HepG2 (cell line): Measurements from ENCODE around the gene OLR1. TPM values are rescaled to one million over a fixed set of nuclear protein-coding genes. Genes with fewer than 3 reads are reported as not detected.

Source experiments
- ATAC-seq: fragments of 200-7000 bp; cut with Tn5 transposase; 3 replicates; pipeline ENCODE4 v1.9.1; 2020; ENCODE audit warnings: mild to moderate bottlenecking, moderate library complexity
- BruUV-seq: library from RNA; stranded (reverse); fragments of 400-500 nt; replicated peaks from 2 replicates; lab custom pipeline; 2021; lab: Mats Ljungman, UMichigan
- CTCF ChIA-PET: fragments of 300-600 bp; formaldehyde crosslinking; extraction: SDS; loops from one replicate; lab custom pipeline; 2021; ENCODE audit warnings: low total read pairs, inconsistent platforms, low intra/inter-chr PET ratio; lab: Yijun Ruan, JAX
- POLR2A ChIA-PET: fragments of 350-600 bp; sonication (Branson Sonifier 250); formaldehyde crosslinking; loops from one replicate; lab custom pipeline; 2020; ENCODE audit warnings: antibody characterized with exemption, inconsistent platforms; lab: Yijun Ruan, JAX
- DNase-seq: peaks from one replicate; pipeline ENCODE4 v3.0.0-alpha.2; 2015; ENCODE audit warnings: low spot score
- FAIRE-seq: peaks from 3 replicates; lab custom pipeline; 2011; peaks lifted over from hg19 to GRCh38; lab: Jason Lieb, UNC
- H2AFZ ChIP-seq: one replicate; pipeline ENCODE4 v1.6.1; 2011; ENCODE audit warnings: low read length, inconsistent platforms
- H3K27ac ChIP-seq: fragments of 300-600 bp; 3 replicates; pipeline ENCODE4 v1.8.0; 2011; ENCODE audit warnings: mixed run types, mild to moderate bottlenecking, mixed read lengths, low read length, inconsistent platforms; ENCODE audit not compliant: insufficient read depth; ENCODE audit errors: extremely low read length
- H3K27me3 ChIP-seq, 2 experiments: fragments of 200-600 bp in 1 of 2; 2 replicates in 1 of 2; 3 replicates in 1 of 2; pipeline versions ENCODE4 v1.6.0 to v1.8.0; 2011; ENCODE audit warnings: low read length in 2 of 2, mild to moderate bottlenecking in 2 of 2, moderate library complexity in 2 of 2, inconsistent platforms in 1 of 2; ENCODE audit not compliant: insufficient read depth in 2 of 2, control insufficient read depth in 1 of 2
- H3K36me3 ChIP-seq, 2 experiments: fragments of 200-600 bp in 1 of 2; replicated peaks in 1 of 2; 2 replicates in 1 of 2; 3 replicates in 1 of 2; pipeline versions ENCODE4 v1.5.1 to v1.8.0; 2011; ENCODE audit warnings: low read length in 2 of 2, inconsistent platforms in 1 of 2; ENCODE audit not compliant: insufficient read depth in 2 of 2, control insufficient read depth in 1 of 2
- H3K4me1 ChIP-seq: 2 replicates; pipeline ENCODE4 v1.5.1; 2012; ENCODE audit warnings: low read length, inconsistent platforms; ENCODE audit not compliant: insufficient read depth
- H3K4me2 ChIP-seq: 2 replicates; pipeline ENCODE4 v1.6.0; 2011; ENCODE audit warnings: low read depth, low read length, inconsistent platforms
- H3K4me3 ChIP-seq, 3 experiments: fragments of 200-600 bp in 1 of 3; sonication (generic), shearing (Covaris generic) in 1 of 3; replicated peaks in 1 of 3; 2 replicates each; pipeline ENCODE4 v1.5.1; 2011 to 2016; ENCODE audit warnings: low read length in 3 of 3, inconsistent platforms in 2 of 3, low read depth in 2 of 3, mild to moderate bottlenecking in 2 of 3, control low read depth in 1 of 3, mixed read lengths in 1 of 3; ENCODE audit not compliant: insufficient read depth in 1 of 3
- H3K79me2 ChIP-seq: one replicate; pipeline ENCODE4 v1.6.1; 2011; ENCODE audit warnings: low read length, inconsistent platforms; ENCODE audit not compliant: insufficient read depth
- H3K9ac ChIP-seq: 2 replicates; pipeline ENCODE4 v1.6.0; 2011; ENCODE audit warnings: mild to moderate bottlenecking, low read depth, low read length, inconsistent platforms; ENCODE audit not compliant: insufficient read depth
- H3K9me3 ChIP-seq: 2 replicates; pipeline ENCODE4 v1.5.1; 2012; ENCODE audit warnings: mild to moderate bottlenecking, low read length
- H4K20me1 ChIP-seq: 2 replicates; pipeline ENCODE4 v1.6.0; 2011; ENCODE audit warnings: inconsistent platforms, mild to moderate bottlenecking, low read length, moderate library complexity; ENCODE audit not compliant: insufficient read depth
- FOXP1 ChIP-seq, 2 experiments: fragments of 450-650 bp in 1 of 2; IDR thresholded peaks; 2 replicates each; pipeline ENCODE4 v1.6.1; 2017 to 2018; ENCODE audit warnings: antibody characterized with exemption in 1 of 2
- KDM4B ChIP-seq: sonication (generic); formaldehyde crosslinking; IDR thresholded peaks from 2 replicates; pipeline ENCODE4 v1.4.0; 2020; ENCODE audit warnings: missing genetic modification reagents
- KMT2B ChIP-seq: IDR thresholded peaks from 2 replicates; pipeline ENCODE4 v1.6.1; 2016; ENCODE audit warnings: missing genetic modification reagents, missing compliant biosample characterization
- MED1 ChIP-seq: sonication (generic); formaldehyde crosslinking; IDR thresholded peaks from 2 replicates; pipeline ENCODE4 v1.4.0; 2020; ENCODE audit warnings: missing genetic modification reagents
- NBN ChIP-seq: fragments of 450-650 bp; conservative IDR thresholded peaks from 2 replicates; pipeline ENCODE4 v1.6.1; 2017
- SCMH1 ChIP-seq: sonication (generic); formaldehyde crosslinking; IDR thresholded peaks from 2 replicates; pipeline ENCODE4 v1.9.0; 2021; ENCODE audit warnings: missing genetic modification reagents, mild to moderate bottlenecking, borderline replicate concordance
- SYNCRIP ChIP-seq: fragments of 200-400 bp; formaldehyde crosslinking; IDR thresholded peaks from 2 replicates; pipeline ENCODE4 v1.6.1; 2018; ENCODE audit warnings: mild to moderate bottlenecking, low read depth, low read length; ENCODE audit not compliant: insufficient read depth
- TSC22D2 ChIP-seq: sonication (generic); formaldehyde crosslinking; IDR thresholded peaks from 2 replicates; pipeline ENCODE4 v1.5.1; 2020; ENCODE audit warnings: missing genetic modification reagents, mild to moderate bottlenecking, borderline replicate concordance
- U2AF2 ChIP-seq: fragments of 200-400 bp; formaldehyde crosslinking; IDR thresholded peaks from 2 replicates; pipeline ENCODE4 v1.6.1; 2017; ENCODE audit warnings: low read depth, mild to moderate bottlenecking, low read length
- ZNF235 ChIP-seq: sonication (generic); formaldehyde crosslinking; IDR thresholded peaks from 2 replicates; pipeline ENCODE4 v1.8.1; 2023; ENCODE audit warnings: mild to moderate bottlenecking, missing genetic modification reagents, borderline replicate concordance
- ZNF572 ChIP-seq: sonication (generic); formaldehyde crosslinking; IDR thresholded peaks from 2 replicates; pipeline ENCODE4 v1.5.1; 2020; ENCODE audit warnings: mild to moderate bottlenecking, missing genetic modification reagents
- WGBS: methylation state at CpG from one replicate; pipeline ENCODE4 v1.1.6; 2017; ENCODE audit warnings: low lambda C conversion rate; 5-methylcytosine and 5-hydroxymethylcytosine counted together
- in situ Hi-C: cut with HindIII; loops from 2 replicates; pipeline ENCODE4 v1.10.0; 2017; ENCODE audit warnings: low pct_unique_long_range_greater_than_20kb; ENCODE audit not compliant: extremely low pct_ligation_motif_present
- intact Hi-C: fragments of 100-400 bp; cut with micrococcal nuclease; formaldehyde crosslinking; loops from one replicate; pipeline ENCODE4 v1.10.0; 2022; ENCODE audit not compliant: unreplicated experiment
- polyA plus RNA-seq, 8 experiments: library from polyadenylated mRNA; depleted of rRNA in 3 of 8; stranded (reverse) in 7 of 8; unstranded in 1 of 8; fragments of >200 nt; fragmentation: Illumina TruSeq in 4 of 8; extraction: Trizol in 4 of 8; gene quantifications; 2 replicates each; pipeline versions ENCODE4 v1.2.1 to v1.2.3, GENCODE V29; 2011 to 2016; ENCODE audit warnings: low read depth in 4 of 8, missing spikeins in 1 of 8, mixed read lengths in 1 of 8; ENCODE audit not compliant: insufficient read depth in 1 of 8
- total RNA-seq, 5 experiments: library from RNA; depleted of rRNA; stranded (reverse); fragments of >200 nt; fragmentation: Illumina TruSeq; extraction: Trizol; gene quantifications; 2 replicates each; pipeline ENCODE4 v1.2.3, GENCODE V29; 2016; ENCODE audit warnings: low read depth in 1 of 5
- TF ChIP-seq, protein P1 (sequence below): sonication (generic); formaldehyde crosslinking; IDR thresholded peaks from 2 replicates; pipeline ENCODE4 v1.8.0; 2022; ENCODE audit warnings: mild to moderate bottlenecking, missing genetic modification reagents; ENCODE audit not compliant: insufficient replicate concordance
- TF ChIP-seq, protein P2 (sequence below): IDR thresholded peaks from 2 replicates; pipeline ENCODE4 v1.6.1; 2016
- TF ChIP-seq, protein P3 (sequence below): sonication (generic); formaldehyde crosslinking; IDR thresholded peaks from 2 replicates; pipeline ENCODE4 v1.5.1; 2020; ENCODE audit warnings: mild to moderate bottlenecking, missing genetic modification reagents, borderline replicate concordance

Gene OLR1
- total and polyA plus RNA-seq, 2 of the 13 experiments (the other 11 are each of a cell fraction or from before 2014, with no cell fraction given) = not detected

DNA sequence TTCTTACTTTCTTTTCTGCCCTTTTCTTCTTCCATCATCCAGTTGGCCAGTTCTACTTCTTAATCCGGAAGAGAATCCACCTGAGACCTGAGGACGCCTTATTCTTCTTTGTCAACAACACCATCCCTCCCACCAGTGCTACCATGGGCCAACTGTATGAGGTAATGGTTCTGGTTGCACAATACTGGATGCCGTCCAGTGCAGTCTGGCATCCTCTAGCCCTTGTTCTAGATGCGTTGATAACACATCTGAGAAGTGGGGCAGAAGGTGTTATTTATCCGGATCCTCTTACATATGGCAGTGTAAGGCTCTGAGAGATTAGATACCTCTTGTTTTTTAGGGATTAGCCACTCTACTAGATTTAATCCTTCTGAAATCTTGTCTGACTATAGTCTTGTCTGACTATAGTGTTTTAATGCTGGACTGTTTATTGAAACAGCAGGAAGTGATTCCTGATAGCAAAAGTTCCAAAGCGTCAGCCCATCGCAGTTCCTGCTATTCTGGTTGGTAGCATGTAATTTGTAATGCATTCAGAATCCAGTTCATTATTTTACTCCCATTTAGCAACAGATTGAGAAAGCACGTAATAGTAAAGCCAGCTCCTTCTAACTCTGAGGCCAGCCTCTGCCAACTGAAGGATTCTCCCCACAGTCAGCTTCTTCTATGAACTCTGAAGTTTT, 48.6 kb upstream of the OLR1 start (continued):
- no peak for TF ChIP-seq U2AF2

DNA sequence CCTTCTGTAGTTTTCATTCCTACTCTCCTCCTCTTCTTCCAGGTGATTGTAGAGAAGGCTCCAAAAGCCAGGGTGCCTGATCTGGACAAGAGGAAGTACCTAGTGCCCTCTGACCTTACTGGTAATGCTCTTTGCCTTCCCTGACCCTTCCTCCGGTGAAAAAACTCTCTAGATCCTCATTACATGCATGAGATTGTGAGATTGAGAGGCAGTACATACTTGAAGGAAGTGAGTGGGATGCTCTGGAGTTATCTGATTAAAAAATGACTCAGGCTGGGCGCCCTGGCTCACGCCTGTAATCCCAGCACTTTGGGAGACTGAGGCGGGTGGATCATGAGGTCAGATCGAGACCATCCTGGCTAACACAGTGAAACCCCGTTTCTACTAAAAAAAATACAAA, 46.1 kb upstream of the OLR1 start:
- no peak overlapping the region for H2AFZ ChIP-seq
- no peaks in the 10 kb centered on the region for H4K20me1 ChIP-seq
- H3K4me1 ChIP-seq = peaks cover 19% of the 10 kb centered on the region; the same call in 1 of the 2 replicates
- no peaks in the 10 kb centered on the region for H3K79me2 ChIP-seq
- no peak overlapping the region for H3K4me2 ChIP-seq
- 95% methylated on average over 6 of the region's 6 CpGs for WGBS
- POLR2A ChIA-PET = no interaction called here
- DNase-seq (no peak), FAIRE-seq (no peak), ATAC-seq (no peak)
- no TSS peak for BruUV-seq
- intact Hi-C loops (no loop called here), in situ Hi-C loops (no loop called here)
- peaks cover 1 to 21% of the 10 kb centered on the region in 2 experiments; a peak in 3 of 5 replicates for H3K36me3 ChIP-seq
- H3K27me3 ChIP-seq = no peaks in the 10 kb centered on the region; a peak in 1 of 5 replicates
- no peak overlapping the region for H3K9ac ChIP-seq
- CTCF ChIA-PET = no interaction called here
- H3K27ac ChIP-seq = no peak overlapping the region
- H3K9me3 ChIP-seq = no peaks in the 10 kb centered on the region
- H3K4me3 ChIP-seq = no peak overlapping the region
- no peak for TF ChIP-seq KMT2B
- TF ChIP-seq KDM4B (CRISPR knock-in tag) = no peak
- TF ChIP-seq MED1 (CRISPR knock-in tag) = no peak
- no peak for TF ChIP-seq FOXP1 (IDR thresholded peaks at IDR 0.05)
- TF ChIP-seq FOXP1 (CRISPR knock-in tag; IDR thresholded peaks at IDR 0.05) = no peak
- no peak for TF ChIP-seq NBN
- no peak for TF ChIP-seq TSC22D2 (CRISPR knock-in tag)
- no peak for TF ChIP-seq SCMH1 (CRISPR knock-in tag)
- no peak for TF ChIP-seq ZNF235 (CRISPR knock-in tag)
- TF ChIP-seq, protein P1, sequence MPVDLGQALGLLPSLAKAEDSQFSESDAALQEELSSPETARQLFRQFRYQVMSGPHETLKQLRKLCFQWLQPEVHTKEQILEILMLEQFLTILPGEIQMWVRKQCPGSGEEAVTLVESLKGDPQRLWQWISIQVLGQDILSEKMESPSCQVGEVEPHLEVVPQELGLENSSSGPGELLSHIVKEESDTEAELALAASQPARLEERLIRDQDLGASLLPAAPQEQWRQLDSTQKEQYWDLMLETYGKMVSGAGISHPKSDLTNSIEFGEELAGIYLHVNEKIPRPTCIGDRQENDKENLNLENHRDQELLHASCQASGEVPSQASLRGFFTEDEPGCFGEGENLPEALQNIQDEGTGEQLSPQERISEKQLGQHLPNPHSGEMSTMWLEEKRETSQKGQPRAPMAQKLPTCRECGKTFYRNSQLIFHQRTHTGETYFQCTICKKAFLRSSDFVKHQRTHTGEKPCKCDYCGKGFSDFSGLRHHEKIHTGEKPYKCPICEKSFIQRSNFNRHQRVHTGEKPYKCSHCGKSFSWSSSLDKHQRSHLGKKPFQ (CRISPR knock-in tag) = no peak
- TF ChIP-seq ZNF572 = no peak
- no peak for TF ChIP-seq SYNCRIP
- TF ChIP-seq, protein P2, sequence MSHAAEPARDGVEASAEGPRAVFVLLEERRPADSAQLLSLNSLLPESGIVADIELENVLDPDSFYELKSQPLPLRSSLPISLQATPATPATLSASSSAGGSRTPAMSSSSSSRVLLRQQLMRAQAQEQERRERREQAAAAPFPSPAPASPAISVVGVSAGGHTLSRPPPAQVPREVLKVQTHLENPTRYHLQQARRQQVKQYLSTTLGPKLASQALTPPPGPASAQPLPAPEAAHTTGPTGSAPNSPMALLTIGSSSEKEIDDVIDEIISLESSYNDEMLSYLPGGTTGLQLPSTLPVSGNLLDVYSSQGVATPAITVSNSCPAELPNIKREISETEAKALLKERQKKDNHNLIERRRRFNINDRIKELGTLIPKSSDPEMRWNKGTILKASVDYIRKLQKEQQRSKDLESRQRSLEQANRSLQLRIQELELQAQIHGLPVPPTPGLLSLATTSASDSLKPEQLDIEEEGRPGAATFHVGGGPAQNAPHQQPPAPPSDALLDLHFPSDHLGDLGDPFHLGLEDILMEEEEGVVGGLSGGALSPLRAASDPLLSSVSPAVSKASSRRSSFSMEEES (CRISPR knock-in tag) = no peak
- TF ChIP-seq, protein P3, sequence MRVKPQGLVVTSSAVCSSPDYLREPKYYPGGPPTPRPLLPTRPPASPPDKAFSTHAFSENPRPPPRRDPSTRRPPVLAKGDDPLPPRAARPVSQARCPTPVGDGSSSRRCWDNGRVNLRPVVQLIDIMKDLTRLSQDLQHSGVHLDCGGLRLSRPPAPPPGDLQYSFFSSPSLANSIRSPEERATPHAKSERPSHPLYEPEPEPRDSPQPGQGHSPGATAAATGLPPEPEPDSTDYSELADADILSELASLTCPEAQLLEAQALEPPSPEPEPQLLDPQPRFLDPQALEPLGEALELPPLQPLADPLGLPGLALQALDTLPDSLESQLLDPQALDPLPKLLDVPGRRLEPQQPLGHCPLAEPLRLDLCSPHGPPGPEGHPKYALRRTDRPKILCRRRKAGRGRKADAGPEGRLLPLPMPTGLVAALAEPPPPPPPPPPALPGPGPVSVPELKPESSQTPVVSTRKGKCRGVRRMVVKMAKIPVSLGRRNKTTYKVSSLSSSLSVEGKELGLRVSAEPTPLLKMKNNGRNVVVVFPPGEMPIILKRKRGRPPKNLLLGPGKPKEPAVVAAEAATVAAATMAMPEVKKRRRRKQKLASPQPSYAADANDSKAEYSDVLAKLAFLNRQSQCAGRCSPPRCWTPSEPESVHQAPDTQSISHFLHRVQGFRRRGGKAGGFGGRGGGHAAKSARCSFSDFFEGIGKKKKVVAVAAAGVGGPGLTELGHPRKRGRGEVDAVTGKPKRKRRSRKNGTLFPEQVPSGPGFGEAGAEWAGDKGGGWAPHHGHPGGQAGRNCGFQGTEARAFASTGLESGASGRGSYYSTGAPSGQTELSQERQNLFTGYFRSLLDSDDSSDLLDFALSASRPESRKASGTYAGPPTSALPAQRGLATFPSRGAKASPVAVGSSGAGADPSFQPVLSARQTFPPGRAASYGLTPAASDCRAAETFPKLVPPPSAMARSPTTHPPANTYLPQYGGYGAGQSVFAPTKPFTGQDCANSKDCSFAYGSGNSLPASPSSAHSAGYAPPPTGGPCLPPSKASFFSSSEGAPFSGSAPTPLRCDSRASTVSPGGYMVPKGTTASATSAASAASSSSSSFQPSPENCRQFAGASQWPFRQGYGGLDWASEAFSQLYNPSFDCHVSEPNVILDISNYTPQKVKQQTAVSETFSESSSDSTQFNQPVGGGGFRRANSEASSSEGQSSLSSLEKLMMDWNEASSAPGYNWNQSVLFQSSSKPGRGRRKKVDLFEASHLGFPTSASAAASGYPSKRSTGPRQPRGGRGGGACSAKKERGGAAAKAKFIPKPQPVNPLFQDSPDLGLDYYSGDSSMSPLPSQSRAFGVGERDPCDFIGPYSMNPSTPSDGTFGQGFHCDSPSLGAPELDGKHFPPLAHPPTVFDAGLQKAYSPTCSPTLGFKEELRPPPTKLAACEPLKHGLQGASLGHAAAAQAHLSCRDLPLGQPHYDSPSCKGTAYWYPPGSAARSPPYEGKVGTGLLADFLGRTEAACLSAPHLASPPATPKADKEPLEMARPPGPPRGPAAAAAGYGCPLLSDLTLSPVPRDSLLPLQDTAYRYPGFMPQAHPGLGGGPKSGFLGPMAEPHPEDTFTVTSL (CRISPR knock-in tag) = no peak
